Stimulated activated CD8-positive, alpha-beta memory T cell treated with anti-CD3 and anti-CD28 coated beads, Interleukin-7, amount 100 ng/mL, for 1 hour (primary cell): ENCODE measurements around the gene RAB6C.
"Not testable (repeated sequence)": the region's sequence is repeated elsewhere in the genome, so short reads cannot be mapped to it uniquely, and the experiment has no call there.

Experiments
- DNase-seq, 2 donors: peaks; one replicate each; pipeline ENCODE4 v3.0.0-alpha.2; 2020; ENCODE audit warnings: low read depth in 2 of 2

Gene RAB6C

GRCh38 chr2:129993151-129993550 is 13.7 kb downstream of the RAB6C start:
- DNase-seq: not testable (repeated sequence)

DNA sequence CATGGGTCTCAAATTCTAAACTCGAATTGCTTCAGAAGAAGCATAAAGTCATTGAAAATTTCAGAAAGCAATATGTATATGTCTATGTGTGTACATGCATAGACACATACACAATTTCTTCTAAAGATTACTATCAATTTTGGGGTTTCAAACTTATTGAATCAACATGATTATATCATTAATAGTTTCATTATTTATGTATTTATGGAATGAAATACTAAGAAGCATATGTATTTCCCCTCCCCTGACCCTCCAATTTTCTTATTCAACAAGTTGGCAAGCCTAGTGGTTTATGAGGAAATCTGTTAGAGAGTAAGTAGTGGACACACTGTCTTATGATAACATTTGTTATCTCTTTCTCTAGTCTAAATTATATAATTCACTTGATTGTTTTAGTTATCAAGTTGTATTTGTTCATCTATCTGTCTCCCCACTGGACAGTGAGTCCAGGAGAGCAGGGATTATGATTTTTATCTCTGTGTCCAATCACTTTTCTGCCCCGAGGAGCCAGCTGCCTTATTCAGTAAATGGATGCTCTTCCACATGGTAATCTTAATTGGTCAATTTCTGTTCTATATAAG is 17.3 kb downstream of the RAB6C start:
- not testable (repeated sequence) for DNase-seq

GRCh38 chr2:129998771-129999170 is 19.3 kb downstream of the RAB6C start:
- DNase-seq: not testable (repeated sequence)

- not testable (repeated sequence) for DNase-seq
Measured at GRCh38 chr2:130005862-130006261, 26.4 kb downstream of the RAB6C start.

GRCh38 chr2:130016701-130017100 is 37.2 kb downstream of the RAB6C start:
- not testable (repeated sequence) for DNase-seq

- DNase-seq: no peak
Measured at GRCh38 chr2:130019402-130019801, 39.9 kb downstream of the RAB6C start.

DNA sequence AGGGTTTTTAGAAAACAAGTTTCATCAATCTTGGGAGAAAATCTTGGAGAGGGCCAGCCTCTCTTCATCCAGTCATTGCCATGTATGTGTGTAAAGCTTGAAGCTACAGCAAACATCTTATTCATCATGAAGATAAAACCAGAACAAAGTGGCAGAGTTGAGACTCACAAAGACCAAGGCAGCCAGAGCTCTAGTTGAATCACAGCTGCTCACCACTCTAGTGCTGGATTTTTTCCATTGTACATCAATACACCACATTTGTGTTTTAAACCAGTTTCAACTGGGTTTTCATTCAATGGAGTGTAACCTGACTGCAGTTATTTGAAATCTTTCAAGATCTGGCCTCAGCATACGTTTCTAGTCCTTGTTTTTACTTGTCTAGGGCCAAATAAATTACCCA is 40.6 kb downstream of the RAB6C start:
- not testable (repeated sequence) for DNase-seq

GRCh38 chr2:130025931-130026330 is 46.5 kb downstream of the RAB6C start:
- DNase-seq: not testable (repeated sequence)
